Left lung (tissue), 10 donors: ENCODE measurements around the gene EID1. TPM values are rescaled to one million over a fixed set of nuclear protein-coding genes. Genes with fewer than 3 reads are reported as not detected.

ENCODE experiments used
- ATAC-seq: fragments of 200-7000 bp; cut with Tn5 transposase; one replicate; pipeline ENCODE4 v1.9.1; 2020; ENCODE audit warnings: moderate library complexity
- DNase-seq, 4 donors: peaks; one replicate each; pipeline ENCODE4 v3.0.0-alpha.2; 2013 to 2020
- H3K27ac ChIP-seq, 2 donors: fragments of 200-600 bp; sonication (generic) in 1 of 2; one replicate each; pipeline versions ENCODE4 v1.5.0 to v1.8.0; 2020 to 2021
- H3K27me3 ChIP-seq, 2 donors: fragments of 200-600 bp; sonication (generic) in 1 of 2; one replicate each; pipeline versions ENCODE4 v1.5.0 to v1.8.0; 2020 to 2021
- H3K36me3 ChIP-seq, 2 donors: fragments of 200-600 bp; sonication (generic) in 1 of 2; one replicate each; pipeline versions ENCODE4 v1.5.0 to v1.8.0; 2020 to 2021
- H3K4me1 ChIP-seq, 2 donors: fragments of 200-600 bp; one replicate each; pipeline ENCODE4 v1.8.0; 2021
- H3K4me3 ChIP-seq, 2 donors: fragments of 200-600 bp; sonication (generic) in 1 of 2; one replicate each; pipeline versions ENCODE4 v1.5.0 to v1.8.0; 2020 to 2021; ENCODE audit warnings: mild to moderate bottlenecking in 1 of 2
- H3K9me3 ChIP-seq, 2 donors: fragments of 200-600 bp; sonication (generic) in 1 of 2; one replicate each; pipeline versions ENCODE4 v1.5.0 to v1.8.0; 2020 to 2021
- CTCF ChIP-seq, 2 donors: fragments of 200-600 bp; sonication (generic) in 1 of 2; IDR thresholded peaks; one replicate each; pipeline versions ENCODE4 v1.5.0 to v1.8.0; 2021; ENCODE audit warnings: antibody characterized with exemption in 2 of 2
- intact Hi-C, 2 donors: fragments of 100-400 bp; cut with DNase I; formaldehyde crosslinking; loops; one replicate each; pipeline versions ENCODE4 v1.11.2 to v1.14.2; 2022
- polyA plus RNA-seq, 6 donors: library from polyadenylated mRNA; unstranded; fragments of 120-200 nt; gene quantifications; one replicate each; pipeline ENCODE4 v1.2.1, GENCODE V29; 2013; ENCODE audit not compliant: insufficient read length in 6 of 6
- total RNA-seq, 2 donors: library from RNA; stranded (reverse); fragmentation: NEBNext Ultra II Directional; extraction: Animal tissue kit (Norgen Biotek cat#: 25700); gene quantifications; one replicate each; pipeline ENCODE4 v1.2.1, GENCODE V29; 2021
- donor health status: DM: no; HTN: yes; CAD: no.
- donor health status: DM: no; HTN: no; CAD: no.

The EID1 gene
- total and polyA plus RNA-seq, 8 donors, result 80.2 to 301 (median 274) TPM

- H3K27ac ChIP-seq, result no peak overlapping the region
- intact Hi-C loops, result no loop called here
- no peaks in the 10 kb centered on the region for H3K9me3 ChIP-seq
- no peaks in the 10 kb centered on the region for H3K4me1 ChIP-seq
- H3K36me3 ChIP-seq, result no peaks in the 10 kb centered on the region
- ATAC-seq (no peak), DNase-seq (no peak)
- peaks cover 0 to 8% of the 10 kb centered on the region in 2 donors for H3K27me3 ChIP-seq
- no peak for TF ChIP-seq CTCF (IDR thresholded peaks at IDR 0.05)
- H3K4me3 ChIP-seq, result no peak overlapping the region
These were observed 13.4 kb downstream of the EID1 start for GRCh38 chr15:48891232-48891765.

GRCh38 chr15:48893311-48893710 lies 15.4 kb downstream of the EID1 start:
- TF ChIP-seq CTCF (IDR thresholded peaks at IDR 0.05), result no peak
- no peak for DNase-seq
- no peaks in the 10 kb centered on the region for H3K36me3 ChIP-seq
- no peak overlapping the region for H3K27ac ChIP-seq
- intact Hi-C loops, result no loop called here
- no peaks in the 10 kb centered on the region for H3K9me3 ChIP-seq
- H3K4me1 ChIP-seq, result no peaks in the 10 kb centered on the region
- H3K27me3 ChIP-seq, result peaks cover 0 to 13% of the 10 kb centered on the region in 2 donors
- H3K4me3 ChIP-seq, result no peak overlapping the region
- no peak for ATAC-seq

- TF ChIP-seq CTCF (IDR thresholded peaks at IDR 0.05), result no peak
- intact Hi-C loops, result no loop called here
- no peak overlapping the region for H3K4me3 ChIP-seq
- peaks cover 0 to 13% of the 10 kb centered on the region in 2 donors for H3K27me3 ChIP-seq
- no peak overlapping the region for H3K27ac ChIP-seq
- H3K4me1 ChIP-seq, result no peaks in the 10 kb centered on the region
- H3K9me3 ChIP-seq, result no peaks in the 10 kb centered on the region
- no peaks in the 10 kb centered on the region for H3K36me3 ChIP-seq
- ATAC-seq (peak; percentile 62), DNase-seq (peak in 2 of 4 donors; percentile 29 to 39)
These were observed 19.2 kb downstream of the EID1 start for GRCh38 chr15:48896869-48897814.

GRCh38 chr15:48898032-48898431 lies 20.1 kb downstream of the EID1 start:
- no peaks in the 10 kb centered on the region for H3K4me1 ChIP-seq
- H3K27ac ChIP-seq, result no peak overlapping the region
- DNase-seq, result no peak
- no peaks in the 10 kb centered on the region for H3K9me3 ChIP-seq
- H3K36me3 ChIP-seq, result no peaks in the 10 kb centered on the region
- intact Hi-C loops, result no loop called here
- peaks cover 0 to 13% of the 10 kb centered on the region in 2 donors for H3K27me3 ChIP-seq
- no peak for TF ChIP-seq CTCF (IDR thresholded peaks at IDR 0.05)
- no peak for ATAC-seq
- H3K4me3 ChIP-seq, result no peak overlapping the region

- no peak for TF ChIP-seq CTCF (IDR thresholded peaks at IDR 0.05)
- ATAC-seq, result no peak
- Histone ChIP-seq H3K36me3 (no peaks in the 10 kb centered on the region), H3K9me3 (no peaks in the 10 kb centered on the region), H3K27me3 (peaks cover 0 to 13% of the 10 kb centered on the region in 2 donors), H3K27ac (no peak overlapping the region), H3K4me3 (no peak overlapping the region), H3K4me1 (no peaks in the 10 kb centered on the region)
- DNase-seq, result no peak
- intact Hi-C loops, result no loop called here
These were observed 20.5 kb downstream of the EID1 start for GRCh38 chr15:48898446-48898845.
